Right lung (tissue), 10 donors: Measurements from ENCODE around the gene OS9. TPM values are rescaled to one million over a fixed set of nuclear protein-coding genes. Genes with fewer than 3 reads are reported as not detected.
A peak's percentile ranks its signal among the peaks of the same experiment; 100 is the strongest.
"Not testable (repeated sequence)": the region's sequence is repeated elsewhere in the genome, so short reads cannot be mapped to it uniquely, and the experiment has no call there.

Experiments used
- DNase-seq, 2 donors: peaks; one replicate each; pipeline ENCODE4 v3.0.0-alpha.2; 2013
- long read RNA-seq, 8 donors: transcript quantifications; one replicate each; lab custom pipeline, GENCODE V29; 2026
- polyA plus RNA-seq, 5 donors: library from polyadenylated mRNA; unstranded; fragments of 120-200 nt; gene quantifications; one replicate each; pipeline versions ENCODE4 v1.2.1 to v1.2.3, GENCODE V29; 2013; ENCODE audit warnings: inconsistent platforms in 1 of 5, low replicate concordance in 1 of 5; ENCODE audit not compliant: insufficient read length in 5 of 5, insufficient read depth in 1 of 5

The OS9 gene, protein sequence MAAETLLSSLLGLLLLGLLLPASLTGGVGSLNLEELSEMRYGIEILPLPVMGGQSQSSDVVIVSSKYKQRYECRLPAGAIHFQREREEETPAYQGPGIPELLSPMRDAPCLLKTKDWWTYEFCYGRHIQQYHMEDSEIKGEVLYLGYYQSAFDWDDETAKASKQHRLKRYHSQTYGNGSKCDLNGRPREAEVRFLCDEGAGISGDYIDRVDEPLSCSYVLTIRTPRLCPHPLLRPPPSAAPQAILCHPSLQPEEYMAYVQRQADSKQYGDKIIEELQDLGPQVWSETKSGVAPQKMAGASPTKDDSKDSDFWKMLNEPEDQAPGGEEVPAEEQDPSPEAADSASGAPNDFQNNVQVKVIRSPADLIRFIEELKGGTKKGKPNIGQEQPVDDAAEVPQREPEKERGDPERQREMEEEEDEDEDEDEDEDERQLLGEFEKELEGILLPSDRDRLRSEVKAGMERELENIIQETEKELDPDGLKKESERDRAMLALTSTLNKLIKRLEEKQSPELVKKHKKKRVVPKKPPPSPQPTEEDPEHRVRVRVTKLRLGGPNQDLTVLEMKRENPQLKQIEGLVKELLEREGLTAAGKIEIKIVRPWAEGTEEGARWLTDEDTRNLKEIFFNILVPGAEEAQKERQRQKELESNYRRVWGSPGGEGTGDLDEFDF
- 100 to 1,000 TPM; 194 to 241 (median 220) TPM for polyA plus RNA-seq
- long read RNA-seq, donor 1, transcript OS9-201 (14 exons, 2,505 nt): minor isoform, 6 of 83 reads
- long read RNA-seq, donor 1, transcript OS9-216 (3 exons, 564 nt): major isoform, 28 of 83 reads
- long read RNA-seq, donor 1, transcript OS9-220 (14 exons, 2,135 nt): minor isoform, 8 of 83 reads
- long read RNA-seq, donor 1, transcript OS9-202 (15 exons, 2,691 nt): minor isoform, 10 of 83 reads
- long read RNA-seq, donor 1, partial matches to known transcripts: 19 of 83 reads
- long read RNA-seq, donor 1, other reads (novel, unspliced or antisense): 0 of 83 reads
- long read RNA-seq, donor 2, transcript OS9-216 (3 exons, 564 nt): major isoform, 12 of 57 reads
- long read RNA-seq, donor 2, transcript OS9-202 (15 exons, 2,691 nt): minor isoform, 11 of 57 reads
- long read RNA-seq, donor 2, transcript OS9-220 (14 exons, 2,135 nt): major isoform, 12 of 57 reads
- long read RNA-seq, donor 2, partial matches to known transcripts: 13 of 57 reads
- long read RNA-seq, donor 2, other reads (novel, unspliced or antisense): 0 of 57 reads
- long read RNA-seq, donor 3, transcript OS9-216 (3 exons, 564 nt): major isoform, 13 of 79 reads
- long read RNA-seq, donor 3, transcript OS9-211 (2 exons, 700 nt): minor isoform, 11 of 79 reads
- long read RNA-seq, donor 3, partial matches to known transcripts: 45 of 79 reads
- long read RNA-seq, donor 3, other reads (novel, unspliced or antisense): 0 of 79 reads
- long read RNA-seq, donor 4, transcript OS9-202 (15 exons, 2,691 nt): minor isoform, 6 of 73 reads
- long read RNA-seq, donor 4, transcript OS9-216 (3 exons, 564 nt): major isoform, 11 of 73 reads
- long read RNA-seq, donor 4, transcript OS9-208 (2 exons, 1,028 nt): minor isoform, 5 of 73 reads
- long read RNA-seq, donor 4, partial matches to known transcripts: 41 of 73 reads
- long read RNA-seq, donor 4, other reads (novel, unspliced or antisense): 0 of 73 reads
- long read RNA-seq, donor 5, transcript OS9-216 (3 exons, 564 nt): major isoform, 44 of 99 reads
- long read RNA-seq, donor 5, transcript OS9-220 (14 exons, 2,135 nt): minor isoform, 12 of 99 reads
- long read RNA-seq, donor 5, transcript OS9-202 (15 exons, 2,691 nt): minor isoform, 14 of 99 reads
- long read RNA-seq, donor 5, partial matches to known transcripts: 11 of 99 reads
- long read RNA-seq, donor 5, other reads (novel, unspliced or antisense): 5 of 99 reads
- long read RNA-seq, donor 6, transcript OS9-220 (14 exons, 2,135 nt): minor isoform, 21 of 144 reads
- long read RNA-seq, donor 6, transcript OS9-216 (3 exons, 564 nt): minor isoform, 22 of 144 reads
- long read RNA-seq, donor 6, transcript OS9-201 (14 exons, 2,505 nt): minor isoform, 6 of 144 reads
- long read RNA-seq, donor 6, transcript OS9-202 (15 exons, 2,691 nt): major isoform, 24 of 144 reads
- long read RNA-seq, donor 6, partial matches to known transcripts: 61 of 144 reads
- long read RNA-seq, donor 6, other reads (novel, unspliced or antisense): 6 of 144 reads
- long read RNA-seq, donor 7, transcript OS9-216 (3 exons, 564 nt): major isoform, 20 of 53 reads
- long read RNA-seq, donor 7, transcript OS9-202 (15 exons, 2,691 nt): minor isoform, 10 of 53 reads
- long read RNA-seq, donor 7, transcript OS9-220 (14 exons, 2,135 nt): minor isoform, 13 of 53 reads
- long read RNA-seq, donor 7, partial matches to known transcripts: 0 of 53 reads
- long read RNA-seq, donor 7, other reads (novel, unspliced or antisense): 0 of 53 reads
- long read RNA-seq, donor 8, transcript OS9-202 (15 exons, 2,691 nt): minor isoform, 6 of 42 reads
- long read RNA-seq, donor 8, transcript OS9-220 (14 exons, 2,135 nt): major isoform, 9 of 42 reads
- long read RNA-seq, donor 8, transcript OS9-216 (3 exons, 564 nt): minor isoform, 7 of 42 reads
- long read RNA-seq, donor 8, partial matches to known transcripts: 13 of 42 reads
- long read RNA-seq, donor 8, other reads (novel, unspliced or antisense): 0 of 42 reads

DNA sequence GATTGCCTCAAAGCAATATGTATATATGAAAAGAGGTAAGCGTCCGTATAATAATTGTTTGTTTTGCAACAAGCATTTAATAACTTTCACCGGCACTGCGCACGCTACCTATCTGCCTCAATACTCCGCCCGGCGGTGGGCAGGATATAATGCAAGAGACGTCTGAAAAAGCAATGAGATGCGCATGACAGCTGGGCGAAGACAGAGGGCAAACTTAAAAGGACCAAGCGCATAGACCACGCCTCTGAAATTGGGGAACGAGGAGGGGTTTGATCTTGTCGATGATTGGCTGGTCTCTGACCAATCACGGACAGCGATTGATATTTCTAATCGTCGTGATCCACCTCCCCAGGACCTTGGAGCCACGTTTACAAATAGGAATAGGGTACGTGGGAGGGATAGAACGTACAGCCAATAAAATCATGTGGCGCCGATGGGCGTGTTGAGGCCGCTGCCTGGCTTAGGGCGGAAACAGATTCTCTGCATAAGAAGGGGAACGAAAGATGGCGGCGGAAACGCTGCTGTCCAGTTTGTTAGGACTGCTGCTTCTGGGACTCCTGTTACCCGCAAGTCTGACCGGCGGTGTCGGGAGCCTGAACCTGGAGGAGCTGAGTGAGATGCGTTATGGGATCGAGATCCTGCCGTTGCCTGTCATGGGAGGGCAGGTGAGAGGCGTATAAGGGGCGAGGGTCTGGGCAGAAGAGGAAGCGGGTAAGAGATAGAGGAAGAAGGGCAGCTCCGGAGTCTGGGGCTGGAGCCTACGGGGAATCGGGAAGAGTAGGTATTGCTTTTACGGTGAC lies at the start of gene OS9:
TSS of gene OS9 (plus strand) at position 474 of the 800 bp plus-strand sequence. CDS start at position 504, 30 bp downstream.
- DNase-seq: peak; percentile 97 to 99

- not testable (repeated sequence) for DNase-seq
Measured at GRCh38 chr12:57645990-57646658, 47.8 kb upstream of the OS9 start.

- DNase-seq: not testable (repeated sequence)
Measured at GRCh38 chr12:57646659-57647049, 47.3 kb upstream of the OS9 start.

- DNase-seq: no peak
Measured at GRCh38 chr12:57654042-57654441, 39.9 kb upstream of the OS9 start.

- no peak for DNase-seq
Measured at GRCh38 chr12:57655541-57656240, 38.2 kb upstream of the OS9 start.

GRCh38 chr12:57656408-57656807 lies 37.5 kb upstream of the OS9 start:
- not testable (repeated sequence) for DNase-seq

GRCh38 chr12:57657744-57658143 lies 36.2 kb upstream of the OS9 start:
- DNase-seq: peak; percentile 28 to 50

DNA sequence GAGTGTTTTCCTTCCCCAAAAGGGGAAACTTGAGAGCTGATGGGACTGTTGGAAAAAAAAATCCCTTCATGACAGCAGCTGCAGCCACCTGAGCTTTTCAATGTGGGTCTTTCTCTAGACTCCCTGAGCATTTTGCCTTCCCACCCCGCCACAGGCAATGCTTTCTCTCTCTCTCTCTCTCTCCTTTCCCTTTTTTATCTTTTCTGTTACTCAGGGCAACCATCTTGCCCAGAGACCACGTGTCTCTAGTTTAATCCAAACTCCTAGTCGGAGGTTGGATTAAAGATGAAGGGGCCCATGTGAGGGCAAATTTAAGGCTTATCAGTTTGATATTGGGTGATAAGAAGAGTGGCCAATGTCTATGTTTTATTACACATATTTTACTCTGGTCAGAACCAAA lies 35.0 kb upstream of the OS9 start:
- no peak for DNase-seq

DNA sequence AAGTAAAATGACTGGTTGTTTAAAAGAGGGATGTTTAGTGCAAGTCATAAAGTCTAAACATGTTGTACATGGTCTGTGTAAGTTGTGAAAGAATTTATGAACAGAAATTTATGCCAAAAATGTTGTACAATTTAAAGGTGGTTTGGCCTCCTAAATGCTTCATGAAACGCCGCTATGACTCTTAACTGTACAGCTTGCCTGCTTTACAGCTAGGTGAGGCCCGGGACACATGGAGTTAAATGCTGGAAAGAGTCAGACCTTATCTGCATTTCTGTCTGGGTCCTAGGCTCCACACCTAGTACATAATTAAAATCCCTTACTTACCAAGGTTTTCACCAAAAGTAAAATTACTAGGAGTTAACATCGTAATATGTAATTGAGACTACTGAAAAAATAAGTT lies 32.6 kb upstream of the OS9 start:
- DNase-seq: no peak

GRCh38 chr12:57665066-57665820 lies 28.7 kb upstream of the OS9 start:
- not testable (repeated sequence) for DNase-seq

- DNase-seq: no peak
Measured at GRCh38 chr12:57666897-57667296, 27.0 kb upstream of the OS9 start.

GRCh38 chr12:57669691-57670090 lies 24.2 kb upstream of the OS9 start:
- DNase-seq: not testable (repeated sequence)

GRCh38 chr12:57671811-57672210 lies 22.1 kb upstream of the OS9 start:
- not testable (repeated sequence) for DNase-seq

DNA sequence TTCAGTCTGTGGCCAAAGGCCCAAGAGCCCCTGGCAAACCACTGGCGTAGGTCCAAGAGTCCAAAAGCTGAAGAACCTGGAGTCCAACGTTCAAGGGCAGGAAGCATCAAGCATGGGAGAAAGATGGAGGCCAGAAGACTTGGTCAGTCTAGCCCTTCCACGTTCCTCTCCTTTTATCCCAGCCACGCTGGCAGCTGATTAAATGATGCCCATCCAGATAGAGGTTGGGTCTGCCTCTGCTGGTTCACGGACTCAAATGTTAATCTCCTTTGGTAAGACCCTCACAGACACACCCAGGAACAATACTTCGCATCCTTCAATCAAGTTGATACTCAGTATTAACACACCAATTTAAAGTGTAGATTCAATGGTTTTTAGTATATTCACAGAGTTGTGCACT lies 21.1 kb upstream of the OS9 start:
- no peak for DNase-seq

- DNase-seq: no peak
Measured at GRCh38 chr12:57674691-57675090, 19.2 kb upstream of the OS9 start.

GRCh38 chr12:57677947-57678346 lies 16.0 kb upstream of the OS9 start:
- not testable (repeated sequence) for DNase-seq
